ENCODE data around the gene ZNF641. TPM values are rescaled to one million over a fixed set of nuclear protein-coding genes. Genes with fewer than 3 reads are reported as not detected.

The ZNF641 gene
- total RNA-seq = 1.1 TPM in 2 replicates

DNA sequence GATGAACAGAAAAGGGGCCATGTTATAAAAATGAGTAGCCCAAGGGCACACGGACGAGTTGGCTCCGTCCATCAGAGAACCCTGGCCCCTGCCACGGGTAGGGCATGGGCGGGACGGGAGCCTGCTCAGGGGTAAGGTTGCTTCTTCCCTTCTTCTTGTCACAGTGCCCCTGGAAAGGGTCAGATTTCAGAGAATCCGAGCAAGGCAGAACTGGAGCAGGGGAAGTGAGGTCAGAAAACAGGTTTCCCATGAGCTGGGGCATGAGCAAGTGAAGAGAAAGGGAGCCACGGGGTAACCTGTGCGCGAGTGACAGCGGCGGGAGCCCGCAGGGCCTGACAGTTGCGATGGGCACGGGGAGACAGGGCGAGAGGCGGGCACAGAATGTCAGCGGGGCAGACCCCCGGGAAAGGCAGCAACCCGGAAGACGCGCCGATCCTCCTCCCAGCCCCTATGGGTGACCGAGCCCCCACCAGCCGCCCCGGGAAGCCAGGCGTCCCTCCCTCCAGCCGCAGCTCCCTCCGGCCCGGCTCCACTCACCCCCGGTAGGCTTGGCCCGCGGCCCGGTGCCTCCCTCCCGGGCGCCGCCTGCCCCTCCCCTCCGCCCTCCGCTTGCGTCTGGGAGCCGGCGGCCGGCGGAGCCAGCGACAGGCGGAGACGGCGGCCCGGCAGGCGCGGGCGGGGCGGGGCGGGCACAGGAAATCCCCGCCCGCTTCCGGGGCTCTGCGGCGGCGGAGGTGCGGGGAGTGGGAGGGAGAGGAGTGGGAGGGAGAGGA lies at the start of gene ZNF641:
TSS of gene ZNF641 (minus strand) at position 671 of the 773 bp plus-strand sequence. CDS start 2,829 bp downstream, outside the sequence.

Other genes starting within 250 kb of the ZNF641 start
- 7.3 and 14.3 TPM in 2 replicates for gene SENP1, start 244.8 kb downstream of the ZNF641 start, total RNA-seq
- 51.6 and 65.0 TPM in 2 replicates for gene PFKM, start 231.6 kb downstream of the ZNF641 start, total RNA-seq
- 12.0 and 16.4 TPM in 2 replicates for gene ASB8, start 193.4 kb downstream of the ZNF641 start, total RNA-seq
- 0.06 TPM in 1 of 2 replicates, not detected in the other for gene CCDC184, start 167.3 kb downstream of the ZNF641 start, total RNA-seq
- gene OR10AD1, start 147.6 kb downstream of the ZNF641 start, total RNA-seq = not detected in 2 replicates
- gene ANP32D, start 121.6 kb upstream of the ZNF641 start, total RNA-seq = not detected in 2 replicates
- not detected in 2 replicates for gene C12orf54, start 131.6 kb upstream of the ZNF641 start, total RNA-seq
- gene OR8S1, start 174.7 kb upstream of the ZNF641 start, total RNA-seq = not detected in 2 replicates
- gene LALBA, start 219.1 kb upstream of the ZNF641 start, total RNA-seq = not detected in 2 replicates

Measured in bladder microvascular endothelial cell (primary cell).